Erythroblast (primary cell): ENCODE measurements around the gene PSMD8.

Experiments
- GATA1 ChIP-seq: IDR thresholded peaks from 2 replicates; pipeline ENCODE4 v1.6.1; 2011; ENCODE audit warnings: low read depth, mild to moderate bottlenecking, control low read depth, low read length, moderate library complexity
- POLR2A ChIP-seq: IDR thresholded peaks from 2 replicates; pipeline ENCODE4 v1.6.1; 2011; ENCODE audit warnings: mild to moderate bottlenecking, low read length

DNA sequence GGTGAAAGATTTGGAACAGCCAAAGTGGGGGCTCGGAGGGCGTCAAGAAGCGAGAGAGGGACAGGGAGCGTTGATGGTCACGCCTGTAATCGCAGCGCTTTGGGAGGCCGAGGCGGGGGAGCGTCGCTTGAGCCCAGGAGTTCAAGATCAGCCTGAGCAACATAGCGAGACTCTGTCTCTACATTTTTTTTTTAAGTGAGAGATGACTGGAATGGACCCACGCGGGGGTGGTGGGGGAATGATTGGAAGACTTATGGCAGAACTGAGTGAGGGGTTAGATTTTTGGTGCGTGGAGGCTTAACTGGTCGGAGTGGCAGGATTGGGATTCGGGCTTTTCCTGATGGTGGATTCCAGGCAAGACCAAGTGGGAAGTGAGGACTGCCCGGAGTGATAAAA, 725 bp downstream of the PSMD8 start:
- TF ChIP-seq POLR2A (no peak), GATA1 (no peak)
